HG02885 (cell line): ENCODE measurements around the gene MAP1LC3A.

ENCODE experiments used
- ATAC-seq: cut with Tn5 transposase; IDR thresholded peaks from one replicate; pipeline ENCODE4 v1.9.1; 2021; ENCODE audit warnings: mild to moderate bottlenecking; ENCODE audit not compliant: unreplicated experiment, poor library complexity

Gene MAP1LC3A

GRCh38 chr20:34573541-34574300 is 15.2 kb downstream of the MAP1LC3A start:
- ATAC-seq, result no peak

- ATAC-seq, result no peak
These were observed 15.9 kb downstream of the MAP1LC3A start for GRCh38 chr20:34574426-34574825.

GRCh38 chr20:34574861-34575260 is 16.3 kb downstream of the MAP1LC3A start:
- ATAC-seq, result no peak

GRCh38 chr20:34575271-34575670 is 16.8 kb downstream of the MAP1LC3A start:
- ATAC-seq, result no peak

- ATAC-seq, result no peak
These were observed 17.2 kb downstream of the MAP1LC3A start for GRCh38 chr20:34575756-34576155.

- ATAC-seq, result no peak
These were observed 18.5 kb downstream of the MAP1LC3A start for GRCh38 chr20:34577061-34577460.

- no peak for ATAC-seq
These were observed 19.5 kb downstream of the MAP1LC3A start for GRCh38 chr20:34578025-34578424.

GRCh38 chr20:34578521-34578920 is 20.0 kb downstream of the MAP1LC3A start:
- no peak for ATAC-seq

GRCh38 chr20:34579191-34579978 is 20.9 kb downstream of the MAP1LC3A start:
- ATAC-seq, result no peak

GRCh38 chr20:34579979-34580940 is 21.7 kb downstream of the MAP1LC3A start:
- ATAC-seq, result peak; percentile 62

GRCh38 chr20:34581341-34582184 is 23.0 kb downstream of the MAP1LC3A start:
- ATAC-seq, result no peak

- ATAC-seq, result no peak
These were observed 23.7 kb downstream of the MAP1LC3A start for GRCh38 chr20:34582221-34582620.

- no peak for ATAC-seq
These were observed 24.4 kb downstream of the MAP1LC3A start for GRCh38 chr20:34582911-34583310.

- ATAC-seq, result no peak
These were observed 25.0 kb downstream of the MAP1LC3A start for GRCh38 chr20:34583544-34583943.

GRCh38 chr20:34585019-34585418 is 26.5 kb downstream of the MAP1LC3A start:
- ATAC-seq, result no peak

- no peak for ATAC-seq
These were observed 28.1 kb downstream of the MAP1LC3A start for GRCh38 chr20:34586488-34587163.

GRCh38 chr20:34595377-34596184 is 37.1 kb downstream of the MAP1LC3A start:
- ATAC-seq, result no peak
